ENCODE measurements around the gene SLC45A3.

GRCh38 chr1:205630651-205631009 lies 49.7 kb downstream of the SLC45A3 start:
- no peak for TF ChIP-seq POLR2AphosphoS5 (IDR thresholded peaks at IDR 0.05)
- no peak for TF ChIP-seq CTCF (IDR thresholded peaks at IDR 0.05)

Measured in stomach (tissue), 4 donors.